GM19395 (cell line): ENCODE measurements around the gene TDRKH.
A peak's percentile ranks its signal among the peaks of the same experiment; 100 is the strongest.
"Not testable (repeated sequence)": the region's sequence is repeated elsewhere in the genome, so short reads cannot be mapped to it uniquely, and the experiment has no call there.

ENCODE experiments used
- ATAC-seq: cut with Tn5 transposase; IDR thresholded peaks from one replicate; pipeline ENCODE4 v1.9.1; 2021; ENCODE audit warnings: mild to moderate bottlenecking, moderate library complexity; ENCODE audit not compliant: unreplicated experiment

TDRKH gene

GRCh38 chr1:151768351-151769066, 21.8 kb downstream of the TDRKH start:
- not testable (repeated sequence) for ATAC-seq

- ATAC-seq = no peak
These were observed 26.3 kb downstream of the TDRKH start for GRCh38 chr1:151763990-151764389.

- ATAC-seq = peak; percentile 95
These were observed 27.1 kb downstream of the TDRKH start, which contains the start of gene MRPL9 for GRCh38 chr1:151762941-151763921. Gene MRPL9 (minus strand): TSS chr1:151763496. CDS start chr1:151763479, 17 bp downstream.

GRCh38 chr1:151760597-151761385, 29.5 kb downstream of the TDRKH start:
- no peak for ATAC-seq

- no peak for ATAC-seq
These were observed 31.1 kb downstream of the TDRKH start for GRCh38 chr1:151759241-151759640.

- no peak for ATAC-seq
These were observed 34.0 kb downstream of the TDRKH start for GRCh38 chr1:151756291-151756690.

GRCh38 chr1:151741516-151741915, 48.8 kb downstream of the TDRKH start:
- no peak for ATAC-seq

- no peak for ATAC-seq
These were observed 50.5 kb downstream of the TDRKH start for GRCh38 chr1:151739590-151740355.

- no peak for ATAC-seq
These were observed 52.8 kb downstream of the TDRKH start for GRCh38 chr1:151737479-151737878.

GRCh38 chr1:151737026-151737425, 53.3 kb downstream of the TDRKH start:
- ATAC-seq = no peak

- not testable (repeated sequence) for ATAC-seq
These were observed 56.3 kb downstream of the TDRKH start for GRCh38 chr1:151733995-151734394.

- ATAC-seq = no peak
These were observed 57.2 kb downstream of the TDRKH start for GRCh38 chr1:151733126-151733525.

- no peak for ATAC-seq
These were observed 60.4 kb downstream of the TDRKH start for GRCh38 chr1:151729966-151730291.

- no peak for ATAC-seq
These were observed 60.9 kb downstream of the TDRKH start for GRCh38 chr1:151729157-151729965.

- no peak for ATAC-seq
These were observed 61.9 kb downstream of the TDRKH start for GRCh38 chr1:151728151-151729054.

GRCh38 chr1:151723726-151724370, 66.5 kb downstream of the TDRKH start:
- ATAC-seq = no peak
